ENCODE results near the gene RNF157.
A peak's percentile ranks its signal among the peaks of the same experiment; 100 is the strongest.
"Not testable (repeated sequence)": the region's sequence is repeated elsewhere in the genome, so short reads cannot be mapped to it uniquely, and the experiment has no call there.

RNF157 gene

DNA sequence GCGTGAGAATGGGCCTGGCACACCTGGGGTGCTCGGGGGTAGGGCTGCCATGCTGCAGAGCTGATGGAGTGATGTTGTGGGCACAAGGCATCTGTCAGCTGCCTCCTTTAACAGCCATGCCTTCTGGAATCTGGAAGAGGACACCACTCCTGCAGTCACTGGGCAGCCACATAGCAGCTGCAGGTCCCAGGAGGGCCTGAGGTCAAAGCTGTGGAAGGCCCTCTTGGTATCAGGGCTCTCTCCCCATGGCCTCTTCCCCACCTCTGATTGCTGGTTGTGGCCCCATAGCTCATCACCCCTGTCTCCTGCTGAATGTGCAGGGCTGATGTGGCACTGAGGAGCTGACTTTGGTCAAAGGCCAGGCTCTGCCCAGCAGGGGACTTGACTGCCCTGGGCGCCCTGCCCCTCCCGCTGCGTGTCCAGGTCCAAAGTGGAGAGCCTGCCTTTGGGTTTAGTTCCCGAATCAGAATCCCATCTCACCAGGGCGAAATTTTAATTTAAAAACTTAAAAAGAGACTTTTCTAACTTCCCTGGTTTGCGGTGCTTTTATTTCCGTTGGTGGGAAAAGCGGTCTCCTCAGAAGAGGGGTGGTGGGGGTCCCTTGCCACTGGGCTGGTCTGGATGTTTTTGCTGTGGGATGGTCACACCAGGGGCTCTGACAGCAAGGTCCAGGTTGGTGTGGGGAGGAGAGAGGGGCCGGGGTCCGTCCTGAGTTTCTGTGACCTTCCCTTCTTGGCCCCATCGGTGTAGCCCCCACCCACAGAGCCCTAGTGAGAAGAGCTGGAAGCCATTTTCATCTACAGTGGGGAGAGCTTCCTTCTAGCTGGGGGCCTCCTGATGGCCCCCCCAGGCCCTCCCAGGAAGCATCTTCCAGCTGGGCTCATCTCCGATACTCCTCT lies 30.7 kb upstream of the RNF157 start:
- no peak for DNase-seq

GRCh38 chr17:76270127-76270592 lies 29.9 kb upstream of the RNF157 start:
- no peak for DNase-seq

DNA sequence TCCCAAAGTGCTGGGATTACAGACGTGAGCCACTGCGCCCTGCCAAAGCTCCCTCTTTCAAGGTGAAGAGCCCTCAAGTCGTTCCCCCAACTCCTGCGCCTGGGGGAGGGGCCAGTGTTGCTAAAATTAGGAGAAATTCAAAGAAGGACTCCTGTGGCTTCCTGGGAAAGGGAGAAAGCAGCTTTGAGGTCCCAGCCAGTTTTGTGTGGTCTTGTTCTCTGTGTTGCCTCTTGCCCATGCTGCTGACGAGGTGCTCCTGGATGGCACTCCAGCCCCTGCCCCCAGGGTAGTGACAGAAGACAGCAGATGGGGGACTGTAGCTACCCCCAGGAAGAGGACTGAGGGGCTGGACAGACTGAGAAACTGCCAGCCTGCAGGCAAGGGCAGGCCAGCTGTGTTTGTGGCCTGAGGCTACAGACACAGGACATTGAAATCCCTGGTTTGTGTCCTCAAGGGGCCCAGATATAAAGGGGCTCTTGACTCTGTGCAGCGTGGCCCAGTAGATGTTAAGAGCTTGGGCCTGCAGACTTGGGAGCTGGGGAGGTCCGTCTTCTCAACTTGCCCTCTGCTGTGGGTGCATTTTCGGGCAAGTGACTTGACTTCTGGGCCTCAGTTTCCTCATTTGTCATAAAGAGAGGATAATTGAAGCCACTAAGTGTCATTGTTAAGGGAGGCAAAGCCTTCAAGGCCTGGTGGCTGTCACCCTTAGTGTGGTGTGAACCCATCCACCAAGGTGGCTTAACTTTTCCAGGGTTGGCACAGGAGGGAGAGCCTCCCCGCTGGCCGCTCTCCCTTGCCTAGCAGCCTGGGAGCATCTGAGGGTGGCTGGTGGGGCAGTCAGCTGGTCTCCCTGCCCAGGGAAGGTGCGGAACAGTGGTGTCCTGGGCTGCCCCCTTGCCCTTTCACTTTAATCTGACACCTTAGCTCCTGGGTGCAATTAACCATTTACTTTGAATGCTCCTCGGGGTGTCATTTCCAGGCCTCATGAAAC lies 29.0 kb upstream of the RNF157 start:
- no peak for DNase-seq

- peak in 49 of 51 donors; percentile 15 to 87 (median 63) for DNase-seq
Measured at GRCh38 chr17:76268015-76268749, 27.9 kb upstream of the RNF157 start.

DNA sequence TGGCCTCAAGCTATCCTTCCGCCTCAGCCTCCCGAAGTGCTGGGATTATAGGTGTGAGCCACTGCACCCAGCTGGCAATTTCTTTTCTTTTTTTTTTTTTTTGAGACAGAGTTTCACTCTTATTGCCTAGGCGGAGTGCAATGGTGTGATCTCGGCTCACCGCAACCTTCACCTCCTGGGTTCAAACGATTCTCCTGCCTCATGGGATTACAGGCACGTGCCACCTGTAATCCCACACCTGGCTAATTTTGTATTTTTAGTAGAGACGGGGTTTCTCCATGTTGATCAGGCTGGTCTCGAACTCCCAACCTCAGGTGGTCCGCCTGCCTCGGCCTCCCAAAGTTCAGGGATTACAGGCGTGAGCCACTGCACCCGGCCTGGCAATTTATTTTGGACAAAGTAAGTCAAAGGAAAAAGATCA lies 27.3 kb upstream of the RNF157 start:
- not testable (repeated sequence) for DNase-seq

GRCh38 chr17:76267051-76267576 lies 26.8 kb upstream of the RNF157 start:
- no peak for DNase-seq

DNA sequence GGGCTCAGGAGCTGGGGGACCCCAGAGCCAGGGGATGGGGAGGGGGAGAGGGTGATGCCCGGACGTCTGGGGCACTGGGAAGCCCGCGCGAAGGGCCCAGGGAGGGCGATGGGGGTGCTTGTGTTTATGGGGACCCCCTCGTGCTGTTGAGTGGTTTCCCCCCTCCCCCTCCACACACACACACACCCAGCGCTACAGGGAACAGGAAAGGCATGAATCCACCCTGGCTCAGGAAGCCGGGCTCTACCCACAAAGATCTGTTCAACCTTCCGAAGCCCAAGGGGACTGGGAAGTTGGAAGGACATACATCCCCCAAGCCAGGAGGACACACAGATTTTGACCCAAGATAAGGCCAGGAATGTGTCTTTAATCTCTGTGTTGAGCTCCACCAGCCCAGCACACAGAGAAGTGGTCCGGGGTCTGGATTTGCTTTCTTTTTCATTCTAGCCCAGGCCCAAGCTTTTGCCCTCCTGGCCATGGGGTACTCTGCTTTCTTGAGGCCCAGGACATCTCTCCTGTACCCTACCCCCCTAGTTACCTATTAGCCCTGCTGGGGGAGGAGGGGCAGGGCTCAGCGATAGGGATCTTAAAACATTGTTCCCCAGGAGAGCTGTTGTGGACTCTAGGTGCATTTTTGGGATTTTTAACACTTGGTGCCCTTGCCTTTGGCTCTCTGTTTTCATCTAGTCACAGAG lies 26.1 kb upstream of the RNF157 start:
- DNase-seq, result peak in 3 of 51 donors; percentile 40 to 63 (median 54)

DNA sequence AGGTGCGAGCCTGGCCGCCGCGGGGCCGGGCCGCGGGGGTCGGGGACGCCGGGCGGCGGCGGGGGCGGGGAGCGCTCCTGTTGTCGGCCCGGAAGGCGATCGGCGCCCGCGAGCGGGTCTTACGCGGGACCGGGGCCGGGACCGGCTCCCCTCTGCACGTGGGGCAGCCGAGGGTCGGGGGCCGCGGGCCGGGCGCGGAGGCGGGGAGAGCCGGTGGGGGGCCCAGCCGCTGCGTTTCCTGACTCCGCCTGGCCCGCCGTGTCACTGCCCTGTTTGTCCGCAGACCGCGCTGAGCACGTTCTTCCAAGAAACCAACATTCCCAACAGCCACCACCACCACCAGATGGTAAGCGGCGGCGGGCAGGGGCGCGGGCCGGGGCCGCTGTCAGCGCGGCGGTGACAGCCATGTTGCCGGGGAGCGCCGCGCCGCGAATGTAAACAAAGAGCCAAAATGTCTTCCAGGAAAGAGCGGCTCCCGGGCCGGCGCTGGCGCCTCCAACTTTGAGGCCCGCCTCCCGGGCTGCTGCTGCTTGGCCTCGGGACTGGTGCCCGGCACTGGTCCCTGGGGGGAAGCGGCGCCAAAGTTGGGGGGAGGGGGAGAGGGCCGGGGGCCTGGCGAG lies 25.4 kb upstream of the RNF157 start:
- DNase-seq, result peak in 31 of 51 donors; percentile 26 to 63 (median 41)

GRCh38 chr17:76264755-76265623 lies 24.7 kb upstream of the RNF157 start, which contains the start of gene UBALD2:
Gene UBALD2 (plus strand): TSS chr17:76265348. CDS start chr17:76265506, 158 bp downstream.
- DNase-seq, result peak; percentile 90 to 100 (median 99)

DNA sequence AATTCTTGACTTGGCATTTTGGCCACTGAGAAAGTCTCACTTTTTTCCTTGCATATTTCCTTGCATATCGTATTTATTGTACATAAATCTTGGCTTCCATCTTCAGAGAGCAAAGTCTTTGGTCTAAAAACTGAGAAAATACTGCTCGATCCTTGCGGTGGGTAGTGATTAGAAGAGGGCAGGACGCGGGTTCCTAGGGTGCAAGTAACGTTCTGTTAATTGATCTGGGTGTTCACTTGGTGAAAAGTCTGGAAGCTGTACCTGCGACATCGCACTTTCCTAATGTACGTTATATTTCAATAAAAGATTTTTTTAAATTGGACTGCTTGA lies 24.1 kb upstream of the RNF157 start:
- no peak for DNase-seq

DNA sequence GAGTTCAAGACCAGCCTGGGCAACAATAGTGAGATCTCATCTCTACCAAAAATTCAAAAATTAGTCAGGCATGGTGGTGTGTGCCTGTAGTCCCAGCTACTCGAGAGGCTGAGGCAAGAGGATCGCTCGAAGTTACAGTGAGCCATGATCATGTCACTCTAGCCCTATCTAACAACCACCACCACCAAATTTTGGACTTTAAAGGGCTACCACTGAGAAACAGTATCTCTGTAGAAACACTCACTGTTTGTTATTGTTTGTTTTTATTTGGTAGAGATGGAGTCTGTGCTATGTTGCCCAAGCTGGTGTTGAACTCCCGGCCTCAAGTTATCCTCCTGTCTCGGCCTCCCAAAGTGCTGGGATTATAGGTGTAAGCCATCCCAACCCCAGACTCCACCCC lies 23.6 kb upstream of the RNF157 start:
- no peak for DNase-seq

DNA sequence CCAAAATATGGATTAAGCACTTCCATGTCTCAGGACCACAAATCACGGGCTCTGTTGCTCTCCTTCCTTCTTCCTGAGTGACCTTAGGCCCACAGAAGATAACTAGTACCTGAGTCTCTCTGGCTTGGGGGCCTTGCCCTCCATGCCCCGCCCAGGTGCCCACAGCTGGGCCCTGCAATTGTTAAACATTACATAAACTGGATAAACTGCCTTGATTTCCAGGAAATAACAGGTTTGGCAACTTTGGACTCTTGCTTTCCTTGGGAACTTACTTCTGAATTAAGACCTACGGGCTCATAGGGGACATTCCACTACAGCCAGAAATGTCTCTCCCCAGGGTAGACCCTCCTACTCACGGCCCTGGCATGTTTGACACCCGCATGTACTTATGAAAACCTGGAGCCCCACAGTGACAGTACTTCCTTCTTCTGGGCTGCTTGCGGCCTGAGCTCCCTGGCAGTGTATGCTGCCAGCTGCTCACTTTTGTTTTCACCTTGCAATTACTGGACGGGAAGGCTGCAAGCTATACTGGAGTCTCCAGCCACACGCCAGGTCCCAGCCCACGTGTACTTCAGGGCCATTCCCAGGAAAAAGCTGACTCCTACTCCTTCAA lies 22.5 kb upstream of the RNF157 start:
- DNase-seq, result no peak

DNA sequence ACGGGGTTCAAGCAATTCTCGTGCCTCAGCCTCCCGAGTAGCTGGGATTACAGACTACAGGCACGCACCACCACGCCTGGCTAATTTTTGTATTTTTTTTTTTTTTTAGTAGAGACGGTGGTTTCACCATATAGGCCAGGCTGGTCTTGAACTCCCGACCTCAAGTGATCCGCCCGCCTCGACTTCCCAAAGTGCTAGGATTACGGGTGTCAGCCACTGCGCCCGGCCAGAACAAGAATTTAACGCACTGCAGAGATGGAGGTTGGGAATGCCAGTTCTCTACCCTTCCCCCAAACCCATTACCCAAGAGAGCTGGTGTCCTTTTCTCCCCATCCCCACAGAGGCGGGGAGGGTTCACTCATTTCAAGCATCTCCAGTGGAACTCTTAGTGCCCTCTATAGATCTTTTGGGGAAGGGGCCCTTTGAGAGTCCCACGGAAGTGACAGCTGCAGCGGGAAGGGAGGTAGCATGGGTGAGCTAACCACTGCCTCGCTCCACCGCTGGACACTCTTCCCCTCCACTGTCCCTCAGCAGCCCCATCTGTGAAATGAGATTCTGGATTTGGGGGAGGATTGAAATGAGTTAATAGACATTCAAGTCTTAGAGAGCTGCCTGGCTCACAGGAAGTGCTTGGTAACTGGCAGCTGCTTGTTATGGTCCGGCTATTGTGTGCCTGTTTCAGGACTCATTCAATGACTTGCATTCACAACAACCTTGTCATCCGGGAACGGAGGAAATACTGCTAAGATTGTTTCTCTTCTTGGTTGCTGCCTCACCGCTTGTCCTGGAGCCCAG lies 21.3 kb upstream of the RNF157 start:
- peak in 9 of 51 donors; percentile 21 to 71 (median 43) for DNase-seq

GRCh38 chr17:76260669-76261068 lies 20.4 kb upstream of the RNF157 start:
- no peak for DNase-seq

DNA sequence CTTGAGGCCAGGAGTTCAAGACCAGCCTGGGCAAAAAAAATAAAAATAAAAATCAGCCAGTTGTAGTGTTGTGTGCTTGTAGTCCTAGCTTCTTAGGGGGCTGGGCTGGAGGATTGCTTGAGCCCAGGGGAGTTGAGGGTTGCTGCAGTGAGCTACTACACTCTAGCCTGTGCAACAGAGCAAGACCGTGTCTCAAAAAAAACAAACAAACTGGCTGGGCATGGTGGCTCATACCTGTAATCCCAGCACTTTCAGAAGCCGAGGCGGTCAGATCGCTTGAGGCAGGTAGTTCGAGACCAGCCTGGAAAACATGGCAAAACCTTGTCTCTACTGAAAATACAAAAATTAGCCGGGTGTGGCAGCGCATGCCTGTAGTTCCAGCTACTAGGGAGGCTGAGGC lies 19.9 kb upstream of the RNF157 start:
- DNase-seq, result no peak

- DNase-seq, result not testable (repeated sequence)
Measured at GRCh38 chr17:76256430-76257050, 16.2 kb upstream of the RNF157 start.
